GM21390 (cell line): ENCODE measurements around the gene DECR2.

Experiments
- ATAC-seq: cut with Tn5 transposase; IDR thresholded peaks from one replicate; pipeline ENCODE4 v1.9.1; 2021; ENCODE audit not compliant: unreplicated experiment

DECR2 gene

GRCh38 chr16:440627-441026 is 38.9 kb downstream of the DECR2 start:
- ATAC-seq, result no peak

- ATAC-seq, result no peak
Observed at GRCh38 chr16:441447-441846, 39.8 kb downstream of the DECR2 start.

GRCh38 chr16:442976-443375 is 41.3 kb downstream of the DECR2 start:
- ATAC-seq, result no peak

- no peak for ATAC-seq
Observed at GRCh38 chr16:444027-444426, 42.3 kb downstream of the DECR2 start.

GRCh38 chr16:445566-445965 is 43.9 kb downstream of the DECR2 start:
- ATAC-seq, result no peak

GRCh38 chr16:450385-450784 is 48.7 kb downstream of the DECR2 start:
- ATAC-seq, result no peak

- ATAC-seq, result no peak
Observed at GRCh38 chr16:450785-451512, 49.3 kb downstream of the DECR2 start.

GRCh38 chr16:454397-454940 is 52.8 kb downstream of the DECR2 start:
- no peak for ATAC-seq

GRCh38 chr16:455453-455852 is 53.8 kb downstream of the DECR2 start:
- ATAC-seq, result no peak

- no peak for ATAC-seq
Observed at GRCh38 chr16:456891-457483, 55.3 kb downstream of the DECR2 start.

- ATAC-seq, result no peak
Observed at GRCh38 chr16:457732-458400, 56.2 kb downstream of the DECR2 start.

GRCh38 chr16:459761-460160 is 58.1 kb downstream of the DECR2 start:
- ATAC-seq, result no peak

- no peak for ATAC-seq
Observed at GRCh38 chr16:460787-461186, 59.1 kb downstream of the DECR2 start.
